Subcutaneous adipose tissue (tissue), 4 donors: ENCODE measurements around the gene CYP4V2. TPM values are rescaled to one million over a fixed set of nuclear protein-coding genes. Genes with fewer than 3 reads are reported as not detected.

Source experiments
- CTCF ChIP-seq: fragments of 450-650 bp; IDR thresholded peaks from one replicate; pipeline ENCODE4 v1.5.1; 2016; ENCODE audit warnings: low read depth, mild to moderate bottlenecking, control low read depth, antibody characterized with exemption, moderate library complexity
- total RNA-seq, 4 donors: library from RNA; depleted of rRNA; stranded (reverse); fragments of >200 nt; gene quantifications; one replicate each; pipeline ENCODE4 v1.1.0, GENCODE V29; 2016

Gene CYP4V2
- 10 to 100 TPM; 22.2 to 36.4 (median 31.9) TPM for total RNA-seq

- no peak for TF ChIP-seq CTCF
Observed at GRCh38 chr4:186191200-186192065, at the start of gene CYP4V2. TSS of gene CYP4V2 (plus strand) at chr4:186191567. CDS start at chr4:186191824, 257 bp downstream.

GRCh38 chr4:186144198-186144945 is 47.0 kb upstream of the CYP4V2 start:
- no peak for TF ChIP-seq CTCF

- no peak for TF ChIP-seq CTCF
Observed at GRCh38 chr4:186144946-186145569, 46.3 kb upstream of the CYP4V2 start.

- no peak for TF ChIP-seq CTCF
Observed at GRCh38 chr4:186146458-186146857, 44.9 kb upstream of the CYP4V2 start.

- TF ChIP-seq CTCF, result no peak
Observed at GRCh38 chr4:186148336-186148975, 42.9 kb upstream of the CYP4V2 start.

- TF ChIP-seq CTCF, result no peak
Observed at GRCh38 chr4:186149872-186150271, 41.5 kb upstream of the CYP4V2 start.
